HepG2 (cell line): Measurements from ENCODE around the gene SOX9. TPM values are rescaled to one million over a fixed set of nuclear protein-coding genes. Genes with fewer than 3 reads are reported as not detected.

Experiments used
- AKAP8 ChIP-seq: sonication (generic); formaldehyde crosslinking; IDR thresholded peaks from 2 replicates; pipeline ENCODE4 v1.5.1; 2020; ENCODE audit warnings: mild to moderate bottlenecking, missing genetic modification reagents
- CBX2 ChIP-seq, 2 experiments: fragments of 200-600 bp in 1 of 2; sonication (generic); formaldehyde crosslinking in 1 of 2; IDR thresholded peaks; 2 replicates each; pipeline versions ENCODE4 v1.7.0 to v1.8.1; 2018 to 2022; ENCODE audit warnings: low read depth in 2 of 2, low read length in 1 of 2, mild to moderate bottlenecking in 1 of 2, missing genetic modification reagents in 1 of 2
- HDAC6 ChIP-seq: fragments of 200-600 bp; sonication (generic); IDR thresholded peaks from 2 replicates; pipeline ENCODE4 v1.7.0; 2017; ENCODE audit warnings: mild to moderate bottlenecking, antibody characterized with exemption, low read length, low read depth
- MAFF ChIP-seq: IDR thresholded peaks from 2 replicates; pipeline ENCODE4 v1.6.1; 2011; ENCODE audit warnings: low read depth, low read length, improper control_type of control experiment
- MTA1 ChIP-seq: sonication (generic); formaldehyde crosslinking; IDR thresholded peaks from 2 replicates; pipeline ENCODE4 v1.4.0; 2020; ENCODE audit warnings: missing genetic modification reagents, mild to moderate bottlenecking, borderline replicate concordance
- PAWR ChIP-seq: sonication (generic); formaldehyde crosslinking; IDR thresholded peaks from 2 replicates; pipeline ENCODE4 v1.4.0; 2020; ENCODE audit warnings: missing genetic modification reagents, mild to moderate bottlenecking, borderline replicate concordance
- ZNF382 ChIP-seq: sonication (generic); formaldehyde crosslinking; IDR thresholded peaks from 2 replicates; pipeline ENCODE4 v1.5.0; 2020; ENCODE audit warnings: missing genetic modification reagents, mild to moderate bottlenecking, borderline replicate concordance
- ZNF430 ChIP-seq: sonication (generic); formaldehyde crosslinking; IDR thresholded peaks from 2 replicates; pipeline ENCODE4 v1.9.0; 2021; ENCODE audit warnings: mild to moderate bottlenecking, missing genetic modification reagents
- polyA plus RNA-seq, 8 experiments: library from polyadenylated mRNA; depleted of rRNA in 3 of 8; stranded (reverse) in 7 of 8; unstranded in 1 of 8; fragments of >200 nt; fragmentation: Illumina TruSeq in 4 of 8; extraction: Trizol in 4 of 8; gene quantifications; 2 replicates each; pipeline versions ENCODE4 v1.2.1 to v1.2.3, GENCODE V29; 2011 to 2016; ENCODE audit warnings: low read depth in 4 of 8, missing spikeins in 1 of 8, mixed read lengths in 1 of 8; ENCODE audit not compliant: insufficient read depth in 1 of 8
- total RNA-seq, 5 experiments: library from RNA; depleted of rRNA; stranded (reverse); fragments of >200 nt; fragmentation: Illumina TruSeq; extraction: Trizol; gene quantifications; 2 replicates each; pipeline ENCODE4 v1.2.3, GENCODE V29; 2016; ENCODE audit warnings: low read depth in 1 of 5
- TF ChIP-seq, protein P1 (sequence below): sonication (generic); formaldehyde crosslinking; IDR thresholded peaks from 2 replicates; pipeline ENCODE4 v1.8.0; 2022; ENCODE audit warnings: missing genetic modification reagents, mild to moderate bottlenecking, borderline replicate concordance
- TF ChIP-seq, protein P2 (sequence below): sonication (generic); formaldehyde crosslinking; IDR thresholded peaks from 2 replicates; pipeline ENCODE4 v1.4.0; 2020; ENCODE audit warnings: missing genetic modification reagents
- TF ChIP-seq, protein P3 (sequence below), 2 experiments: fragments of 450-650 bp in 1 of 2; sonication (generic) in 1 of 2; formaldehyde crosslinking; IDR thresholded peaks; 2 replicates each; pipeline versions ENCODE4 v1.5.0 to v1.8.0; 2020 to 2022; ENCODE audit warnings: mild to moderate bottlenecking in 1 of 2, missing genetic modification reagents in 1 of 2
- TF ChIP-seq, protein P4 (sequence below), 2 experiments: sonication (generic) in 1 of 2; formaldehyde crosslinking in 1 of 2; IDR thresholded peaks; 2 replicates each; pipeline versions ENCODE4 v1.4.0 to v1.6.1; 2018 to 2020; ENCODE audit warnings: missing genetic modification reagents in 2 of 2, borderline replicate concordance in 1 of 2, low read depth in 1 of 2, mild to moderate bottlenecking in 1 of 2, missing biosample characterization in 1 of 2
- TF ChIP-seq, protein P5 (sequence below), 2 experiments: fragments of 450-650 bp in 1 of 2; sonication (generic) in 1 of 2; formaldehyde crosslinking in 1 of 2; IDR thresholded peaks; 2 replicates each; pipeline versions ENCODE4 v1.6.1 to v1.8.0; 2016 to 2022; ENCODE audit warnings: antibody characterized with exemption in 1 of 2, mild to moderate bottlenecking in 1 of 2, missing genetic modification reagents in 1 of 2

SOX9 gene
- total and polyA plus RNA-seq, 2 of the 13 experiments (the other 11 are each of a cell fraction or from before 2014, with no cell fraction given): 16.1 to 27.6 TPM

DNA sequence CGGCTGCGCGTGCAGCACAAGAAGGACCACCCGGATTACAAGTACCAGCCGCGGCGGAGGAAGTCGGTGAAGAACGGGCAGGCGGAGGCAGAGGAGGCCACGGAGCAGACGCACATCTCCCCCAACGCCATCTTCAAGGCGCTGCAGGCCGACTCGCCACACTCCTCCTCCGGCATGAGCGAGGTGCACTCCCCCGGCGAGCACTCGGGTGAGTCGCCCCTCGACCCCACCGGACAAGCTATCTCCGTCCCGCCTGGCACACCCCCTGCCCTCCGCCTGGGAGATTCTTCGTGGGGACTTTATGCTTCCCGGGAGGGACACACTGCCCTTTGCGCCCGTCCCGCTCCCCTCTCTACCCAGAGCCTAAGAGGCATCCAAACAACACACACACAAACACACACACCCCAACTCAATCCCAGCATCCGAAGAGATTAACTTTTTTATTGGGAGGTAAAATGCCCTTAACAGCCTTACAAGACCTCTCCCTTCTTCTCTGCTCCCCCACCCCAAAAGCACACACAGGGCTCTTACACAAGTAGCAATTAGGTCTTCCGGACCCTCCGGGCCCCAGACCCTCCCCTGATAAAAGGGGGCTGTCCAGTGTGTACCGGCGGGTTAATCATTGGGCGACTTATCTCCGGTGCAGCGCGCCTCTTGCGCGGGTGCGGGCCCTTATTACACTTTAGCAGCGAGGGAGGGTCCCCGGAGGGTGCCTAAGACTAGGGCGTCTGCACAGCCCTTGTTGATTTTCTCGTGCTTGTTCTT is 2.1 kb downstream of the SOX9 start (continued):
- TF ChIP-seq, protein P1, sequence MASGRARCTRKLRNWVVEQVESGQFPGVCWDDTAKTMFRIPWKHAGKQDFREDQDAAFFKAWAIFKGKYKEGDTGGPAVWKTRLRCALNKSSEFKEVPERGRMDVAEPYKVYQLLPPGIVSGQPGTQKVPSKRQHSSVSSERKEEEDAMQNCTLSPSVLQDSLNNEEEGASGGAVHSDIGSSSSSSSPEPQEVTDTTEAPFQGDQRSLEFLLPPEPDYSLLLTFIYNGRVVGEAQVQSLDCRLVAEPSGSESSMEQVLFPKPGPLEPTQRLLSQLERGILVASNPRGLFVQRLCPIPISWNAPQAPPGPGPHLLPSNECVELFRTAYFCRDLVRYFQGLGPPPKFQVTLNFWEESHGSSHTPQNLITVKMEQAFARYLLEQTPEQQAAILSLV (CRISPR knock-in tag): no peak
- TF ChIP-seq AKAP8 (CRISPR knock-in tag): no peak; the same call in 1 of the 2 replicates
- TF ChIP-seq, protein P2, sequence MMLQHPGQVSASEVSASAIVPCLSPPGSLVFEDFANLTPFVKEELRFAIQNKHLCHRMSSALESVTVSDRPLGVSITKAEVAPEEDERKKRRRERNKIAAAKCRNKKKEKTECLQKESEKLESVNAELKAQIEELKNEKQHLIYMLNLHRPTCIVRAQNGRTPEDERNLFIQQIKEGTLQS: 0 out of 2 replicates have a peak, but pooled peaks have one; percentile 32
- TF ChIP-seq HDAC6: no peak
- peak; percentile 47 for TF ChIP-seq MTA1 (CRISPR knock-in tag)
- no peak for TF ChIP-seq ZNF382
- TF ChIP-seq PAWR (CRISPR knock-in tag): no peak
- TF ChIP-seq, protein P3, sequence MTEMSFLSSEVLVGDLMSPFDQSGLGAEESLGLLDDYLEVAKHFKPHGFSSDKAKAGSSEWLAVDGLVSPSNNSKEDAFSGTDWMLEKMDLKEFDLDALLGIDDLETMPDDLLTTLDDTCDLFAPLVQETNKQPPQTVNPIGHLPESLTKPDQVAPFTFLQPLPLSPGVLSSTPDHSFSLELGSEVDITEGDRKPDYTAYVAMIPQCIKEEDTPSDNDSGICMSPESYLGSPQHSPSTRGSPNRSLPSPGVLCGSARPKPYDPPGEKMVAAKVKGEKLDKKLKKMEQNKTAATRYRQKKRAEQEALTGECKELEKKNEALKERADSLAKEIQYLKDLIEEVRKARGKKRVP (CRISPR knock-in tag; IDR thresholded peaks at IDR 0.05): 0 out of 4 replicates have a peak, but pooled peaks of 1 of the 2 experiments have one; percentile 37
- TF ChIP-seq MAFF: no peak
- TF ChIP-seq, protein P4, sequence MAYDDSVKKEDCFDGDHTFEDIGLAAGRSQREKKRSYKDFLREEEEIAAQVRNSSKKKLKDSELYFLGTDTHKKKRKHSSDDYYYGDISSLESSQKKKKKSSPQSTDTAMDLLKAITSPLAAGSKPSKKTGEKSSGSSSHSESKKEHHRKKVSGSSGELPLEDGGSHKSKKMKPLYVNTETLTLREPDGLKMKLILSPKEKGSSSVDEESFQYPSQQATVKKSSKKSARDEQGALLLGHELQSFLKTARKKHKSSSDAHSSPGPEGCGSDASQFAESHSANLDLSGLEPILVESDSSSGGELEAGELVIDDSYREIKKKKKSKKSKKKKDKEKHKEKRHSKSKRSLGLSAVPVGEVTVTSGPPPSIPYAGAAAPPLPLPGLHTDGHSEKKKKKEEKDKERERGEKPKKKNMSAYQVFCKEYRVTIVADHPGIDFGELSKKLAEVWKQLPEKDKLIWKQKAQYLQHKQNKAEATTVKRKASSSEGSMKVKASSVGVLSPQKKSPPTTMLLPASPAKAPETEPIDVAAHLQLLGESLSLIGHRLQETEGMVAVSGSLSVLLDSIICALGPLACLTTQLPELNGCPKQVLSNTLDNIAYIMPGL (CRISPR knock-in tag; IDR thresholded peaks at IDR 0.05; ENCODE audit: borderline replicate concordance in 1 of 2, low read depth in 1 of 2): peak; percentile 60 to 74
- TF ChIP-seq CBX2 (IDR thresholded peaks at IDR 0.05; ENCODE audit: low read depth, low read length): no peak
- TF ChIP-seq CBX2 (CRISPR knock-in tag; IDR thresholded peaks at IDR 0.05; ENCODE audit: low read depth): no peak
- peak; percentile 50 for TF ChIP-seq ZNF430 (CRISPR knock-in tag)
- TF ChIP-seq, protein P5, sequence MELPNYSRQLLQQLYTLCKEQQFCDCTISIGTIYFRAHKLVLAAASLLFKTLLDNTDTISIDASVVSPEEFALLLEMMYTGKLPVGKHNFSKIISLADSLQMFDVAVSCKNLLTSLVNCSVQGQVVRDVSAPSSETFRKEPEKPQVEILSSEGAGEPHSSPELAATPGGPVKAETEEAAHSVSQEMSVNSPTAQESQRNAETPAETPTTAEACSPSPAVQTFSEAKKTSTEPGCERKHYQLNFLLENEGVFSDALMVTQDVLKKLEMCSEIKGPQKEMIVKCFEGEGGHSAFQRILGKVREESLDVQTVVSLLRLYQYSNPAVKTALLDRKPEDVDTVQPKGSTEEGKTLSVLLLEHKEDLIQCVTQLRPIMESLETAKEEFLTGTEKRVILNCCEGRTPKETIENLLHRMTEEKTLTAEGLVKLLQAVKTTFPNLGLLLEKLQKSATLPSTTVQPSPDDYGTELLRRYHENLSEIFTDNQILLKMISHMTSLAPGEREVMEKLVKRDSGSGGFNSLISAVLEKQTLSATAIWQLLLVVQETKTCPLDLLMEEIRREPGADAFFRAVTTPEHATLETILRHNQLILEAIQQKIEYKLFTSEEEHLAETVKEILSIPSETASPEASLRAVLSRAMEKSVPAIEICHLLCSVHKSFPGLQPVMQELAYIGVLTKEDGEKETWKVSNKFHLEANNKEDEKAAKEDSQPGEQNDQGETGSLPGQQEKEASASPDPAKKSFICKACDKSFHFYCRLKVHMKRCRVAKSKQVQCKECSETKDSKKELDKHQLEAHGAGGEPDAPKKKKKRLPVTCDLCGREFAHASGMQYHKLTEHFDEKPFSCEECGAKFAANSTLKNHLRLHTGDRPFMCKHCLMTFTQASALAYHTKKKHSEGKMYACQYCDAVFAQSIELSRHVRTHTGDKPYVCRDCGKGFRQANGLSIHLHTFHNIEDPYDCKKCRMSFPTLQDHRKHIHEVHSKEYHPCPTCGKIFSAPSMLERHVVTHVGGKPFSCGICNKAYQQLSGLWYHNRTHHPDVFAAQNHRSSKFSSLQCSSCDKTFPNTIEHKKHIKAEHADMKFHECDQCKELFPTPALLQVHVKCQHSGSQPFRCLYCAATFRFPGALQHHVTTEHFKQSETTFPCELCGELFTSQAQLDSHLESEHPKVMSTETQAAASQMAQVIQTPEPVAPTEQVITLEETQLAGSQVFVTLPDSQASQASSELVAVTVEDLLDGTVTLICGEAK (IDR thresholded peaks at IDR 0.05): no peak
- TF ChIP-seq, protein P5 (CRISPR knock-in tag; IDR thresholded peaks at IDR 0.05): peak; percentile 36
